GM13977 (cell line): ENCODE results near the gene SEC24D.

Experiments used
- DNase-seq: peaks from one replicate; pipeline ENCODE4 v3.0.0; 2012; ENCODE audit warnings: low spot score
- in situ Hi-C: fragments of 300-500 bp; cut with MboI; formaldehyde crosslinking; loops from one replicate; pipeline ENCODE4 v1.12.0; 2022; ENCODE audit warnings: low sequenced_read_pairs, low pct_unique_long_range_greater_than_20kb, mixed read lengths, inconsistent platforms; ENCODE audit not compliant: unreplicated experiment
- TF ChIP-seq, protein P1 (sequence below): IDR thresholded peaks from 2 replicates; pipeline ENCODE4 v1.5.1; 2012; ENCODE audit warnings: mild to moderate bottlenecking, control low read depth; ENCODE audit not compliant: insufficient read depth; ENCODE audit errors: extremely low read depth, missing control alignments

The SEC24D gene

DNA sequence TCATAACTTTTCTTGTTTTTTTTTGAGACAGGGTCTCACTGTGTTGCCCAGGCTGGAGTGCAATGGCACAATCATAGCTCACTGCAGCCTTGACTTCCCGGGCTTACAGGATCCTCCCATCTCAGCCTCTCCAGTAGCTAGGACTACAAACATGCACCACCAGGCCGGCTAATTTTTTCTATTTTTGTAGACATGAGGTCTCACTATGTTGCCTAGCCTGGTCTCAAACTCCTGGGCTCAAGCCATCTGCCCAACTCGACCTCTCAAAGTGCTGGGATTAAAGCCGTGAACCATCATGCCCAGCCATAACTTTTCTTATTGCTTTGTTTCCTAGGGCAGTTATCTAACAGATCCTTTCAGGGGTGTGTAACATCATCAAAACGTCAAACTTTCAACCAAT, 11.8 kb downstream of the SEC24D start:
- TF ChIP-seq, protein P1, sequence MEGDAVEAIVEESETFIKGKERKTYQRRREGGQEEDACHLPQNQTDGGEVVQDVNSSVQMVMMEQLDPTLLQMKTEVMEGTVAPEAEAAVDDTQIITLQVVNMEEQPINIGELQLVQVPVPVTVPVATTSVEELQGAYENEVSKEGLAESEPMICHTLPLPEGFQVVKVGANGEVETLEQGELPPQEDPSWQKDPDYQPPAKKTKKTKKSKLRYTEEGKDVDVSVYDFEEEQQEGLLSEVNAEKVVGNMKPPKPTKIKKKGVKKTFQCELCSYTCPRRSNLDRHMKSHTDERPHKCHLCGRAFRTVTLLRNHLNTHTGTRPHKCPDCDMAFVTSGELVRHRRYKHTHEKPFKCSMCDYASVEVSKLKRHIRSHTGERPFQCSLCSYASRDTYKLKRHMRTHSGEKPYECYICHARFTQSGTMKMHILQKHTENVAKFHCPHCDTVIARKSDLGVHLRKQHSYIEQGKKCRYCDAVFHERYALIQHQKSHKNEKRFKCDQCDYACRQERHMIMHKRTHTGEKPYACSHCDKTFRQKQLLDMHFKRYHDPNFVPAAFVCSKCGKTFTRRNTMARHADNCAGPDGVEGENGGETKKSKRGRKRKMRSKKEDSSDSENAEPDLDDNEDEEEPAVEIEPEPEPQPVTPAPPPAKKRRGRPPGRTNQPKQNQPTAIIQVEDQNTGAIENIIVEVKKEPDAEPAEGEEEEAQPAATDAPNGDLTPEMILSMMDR = no peak
- in situ Hi-C loops = no loop called here
- DNase-seq = no peak

DNA sequence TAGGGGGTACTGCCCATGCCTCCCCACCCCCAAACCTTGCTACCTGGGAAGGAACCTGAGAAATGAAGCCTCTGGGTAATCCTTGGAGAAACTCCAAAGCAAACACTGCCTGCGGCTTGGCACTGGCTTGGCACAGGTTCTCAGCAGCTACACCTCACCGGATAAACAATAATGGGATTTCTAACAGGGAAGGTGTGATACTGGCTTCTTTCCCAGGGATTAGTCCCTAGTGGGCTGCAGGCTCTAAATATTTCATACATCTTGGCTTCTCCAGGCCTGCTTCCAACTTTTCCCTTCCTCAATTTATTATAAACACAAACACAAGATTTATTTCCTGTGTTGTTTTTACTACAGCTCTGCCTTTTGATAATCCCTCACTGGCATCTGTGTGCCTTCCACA, 12.5 kb downstream of the SEC24D start:
- TF ChIP-seq, protein P1 = no peak
- no peak for DNase-seq
- in situ Hi-C loops = no loop called here

DNA sequence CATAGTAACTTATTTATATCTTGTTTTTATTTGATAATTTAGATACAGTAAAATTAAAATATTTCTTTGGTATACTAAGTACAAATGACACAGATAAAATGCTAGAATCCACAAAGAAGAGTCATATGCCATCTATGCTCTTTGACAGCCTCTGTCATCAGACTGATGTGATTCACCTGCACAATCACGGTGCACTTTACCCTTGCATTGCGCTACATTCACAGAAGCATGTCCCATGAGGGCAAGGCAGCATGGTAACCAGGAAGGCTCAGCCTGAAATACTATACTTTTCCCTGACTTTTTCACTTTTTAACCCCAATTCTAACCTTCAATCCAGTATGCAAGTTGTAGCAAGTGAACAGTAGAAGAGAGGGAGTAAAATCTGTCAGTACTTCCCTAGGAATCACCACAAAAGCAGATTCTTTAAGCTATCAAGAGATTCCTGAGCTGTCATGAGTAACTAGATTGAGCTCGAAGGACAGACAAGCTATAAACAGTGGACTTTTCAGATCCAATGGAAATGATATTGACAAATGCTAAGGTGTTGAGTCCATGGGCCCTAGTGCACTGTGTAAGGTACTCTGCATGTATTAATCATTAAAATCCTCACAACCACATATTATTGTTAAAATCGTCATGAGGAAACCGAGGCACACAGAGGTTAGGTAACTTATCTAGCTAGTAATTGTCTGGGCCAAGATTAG, 14.2 kb downstream of the SEC24D start:
- TF ChIP-seq, protein P1 = no peak
- in situ Hi-C loops = no loop called here
- DNase-seq = no peak

DNA sequence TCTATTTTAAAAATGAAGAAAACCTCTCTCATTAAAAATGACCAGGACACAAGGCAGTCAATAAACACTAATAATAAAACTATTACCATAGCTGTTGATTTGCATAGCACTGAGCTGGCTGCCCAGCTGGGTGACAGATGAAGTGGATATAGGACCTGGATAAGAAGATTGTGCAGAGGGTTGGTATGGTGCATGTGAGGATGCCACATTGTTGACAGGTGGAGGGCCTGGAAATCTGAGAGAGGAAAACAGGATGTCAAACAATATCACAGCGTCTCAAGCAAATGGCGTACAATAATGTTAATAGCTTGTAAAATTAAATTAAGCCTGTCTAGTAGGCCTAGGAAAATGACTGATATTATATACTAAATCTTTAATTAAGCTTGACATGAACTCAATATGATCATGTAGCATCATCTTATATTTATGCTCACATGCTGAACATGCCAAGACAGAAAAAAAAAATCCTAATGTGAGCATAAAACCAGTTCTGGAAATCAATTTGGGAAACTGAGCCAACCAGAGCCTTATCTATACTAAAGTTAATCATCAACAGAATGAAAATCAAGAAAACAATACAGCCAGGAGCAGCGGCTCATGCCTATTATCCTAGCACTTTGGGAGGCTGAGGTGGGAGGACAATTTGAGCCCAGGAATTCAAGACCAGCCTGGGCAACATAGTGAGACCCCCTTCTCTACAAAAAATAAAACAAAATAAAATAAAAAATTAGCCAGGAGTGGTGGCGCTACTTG, 18.6 kb downstream of the SEC24D start:
- in situ Hi-C loops = no loop called here
- DNase-seq = no peak
- TF ChIP-seq, protein P1 = no peak

DNA sequence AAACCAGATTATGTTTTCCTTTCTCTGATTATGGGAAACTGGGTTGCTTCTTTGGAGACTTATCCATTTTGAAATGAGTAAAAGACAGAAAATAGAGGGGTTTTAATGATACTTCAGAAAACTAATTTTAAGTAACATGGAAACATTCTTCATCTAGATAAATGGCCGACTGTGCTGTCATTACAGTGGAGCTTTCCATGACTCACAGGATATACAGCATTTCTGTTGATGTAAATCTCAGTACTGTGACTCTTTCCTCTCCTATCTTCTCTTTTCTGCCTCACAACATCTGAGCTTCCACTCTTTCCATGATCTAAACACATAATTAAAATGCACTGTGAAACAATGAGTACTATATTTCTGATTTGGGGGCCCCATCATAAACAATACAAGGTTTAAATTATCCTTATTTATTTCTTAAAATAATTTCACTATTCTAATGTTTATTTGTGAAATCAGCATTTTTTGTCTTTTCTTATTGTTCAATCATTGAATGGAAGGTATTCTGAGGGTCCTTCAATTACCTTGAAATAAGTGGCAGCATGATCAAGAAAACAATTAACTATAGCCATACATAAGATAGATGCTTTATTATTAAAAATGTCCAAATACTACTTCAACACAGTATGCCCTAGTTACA, 19.3 kb downstream of the SEC24D start:
- DNase-seq = no peak
- TF ChIP-seq, protein P1 = no peak
- in situ Hi-C loops = no loop called here

DNA sequence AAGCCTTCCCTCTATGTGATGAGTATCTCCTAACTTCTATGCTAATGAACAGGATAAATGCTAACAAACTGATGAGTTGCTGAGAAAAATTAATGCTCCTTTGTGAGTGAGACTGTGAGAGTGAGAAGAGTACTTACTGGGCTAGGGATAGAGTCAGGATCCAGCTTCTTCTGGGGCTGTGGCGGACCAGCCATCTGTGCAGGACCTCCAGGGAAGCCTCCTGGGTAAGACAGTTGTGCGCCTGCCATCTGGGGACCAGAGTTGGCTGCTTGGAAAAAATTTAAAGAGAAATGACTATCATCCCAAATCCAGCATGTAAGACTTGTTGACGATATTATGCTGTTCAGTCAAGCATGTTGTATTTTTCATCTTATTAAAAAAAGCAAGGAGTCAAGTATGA, 21.0 kb downstream of the SEC24D start:
- TF ChIP-seq, protein P1 = no peak
- DNase-seq = no peak
- in situ Hi-C loops = no loop called here
